ENCODE results near the gene STAM. TPM values are rescaled to one million over a fixed set of nuclear protein-coding genes. Genes with fewer than 3 reads are reported as not detected.

Gene STAM
- total and polyA plus RNA-seq, 9 of the 15 experiments (the other 6 are each of a cell fraction or from before 2014, with no cell fraction given): 13.8 to 33.5 (median 26.4) TPM

- Histone ChIP-seq H3K36me3 (ENCODE audit: control insufficient read depth, insufficient read depth, low read length) (no peaks in the 10 kb centered on the region), H3K27ac (ENCODE audit: extremely low read depth, low read depth, low read length) (no peak overlapping the region), H3K79me2 (ENCODE audit: control insufficient read depth, insufficient read depth, low read length) (no peaks in the 10 kb centered on the region), H3K4me2 (ENCODE audit: insufficient read depth, low read length) (no peak overlapping the region), H3K4me1 (replicated peaks in 1 of 2; ENCODE audit: control insufficient read depth in 2 of 2, insufficient read depth in 2 of 2, low read length in 2 of 2) (no peaks in the 10 kb centered on the region; a peak in 2 of 5 replicates), H4K20me1 (replicated peaks; ENCODE audit: control insufficient read depth, insufficient read depth, low read length) (no peaks in the 10 kb centered on the region), H3K9ac (ENCODE audit: insufficient read depth in 1 of 2, low read depth in 2 of 2, low read length in 2 of 2) (no peak overlapping the region), H3K4me3 (no peak overlapping the region), H3K27me3 (ENCODE audit: control insufficient read depth in 2 of 2, insufficient read depth in 2 of 2, low read length in 2 of 2) (no peaks in the 10 kb centered on the region), H2AFZ (ENCODE audit: low read depth, low read length) (no peak overlapping the region), H3K9me1 (ENCODE audit: control insufficient read depth, insufficient read depth, low read length) (no peaks in the 10 kb centered on the region), H3K9me3 (replicated peaks; ENCODE audit: control insufficient read depth, insufficient read depth, low read depth, low read length) (no peaks in the 10 kb centered on the region)
- no TSS peak for BruUV-seq (replicated peaks)
- ATAC-seq (0 out of 3 replicates have a peak, but pooled peaks have one; percentile 19), DNase-seq (ENCODE audit: extremely low read depth in 1 of 4, low spot score in 3 of 4) (no peak), FAIRE-seq (peak; percentile 44)
- TF ChIP-seq RCOR1 (IDR thresholded peaks at IDR 0.05; ENCODE audit: borderline replicate concordance in 1 of 2, low read depth in 2 of 2, low read length in 2 of 2): 0 out of 4 replicates have a peak, but pooled peaks of 1 of the 2 experiments have one; percentile 21
- TF ChIP-seq KAT2B (IDR thresholded peaks at IDR 0.05; ENCODE audit: low read depth, low read length): no peak
- peak; percentile 26; the same call in 1 of the 2 replicates for TF ChIP-seq PKNOX1 (IDR thresholded peaks at IDR 0.05)
- TF ChIP-seq ZNF316 (IDR thresholded peaks at IDR 0.05): peak; percentile 73
- peak; percentile 62 for TF ChIP-seq C11orf30 (IDR thresholded peaks at IDR 0.05; ENCODE audit: low read depth)
- peak; percentile 55 for TF ChIP-seq MAFG (tag; conservative IDR thresholded peaks at IDR 0.05)
- no peak for TF ChIP-seq ZNF57 (CRISPR knock-in tag; IDR thresholded peaks at IDR 0.05)
- TF ChIP-seq SAFB2 (IDR thresholded peaks at IDR 0.05; ENCODE audit: borderline replicate concordance, low read depth, low read length, severe bottlenecking): no peak
- in situ Hi-C loops (cut with MboI) (loop anchor here (10.0 to 25.0 kb wide), 2 partner anchors 450 to 897 kb away; no protein-coding TSS in a partner anchor), intact Hi-C loops (cut with micrococcal nuclease) (loop anchor here (5.0 to 10.0 kb wide), 3 partner anchors 140 to 483 kb away; no protein-coding TSS in a partner anchor)
- 56% methylated on average over 9 of the region's 9 CpGs for WGBS (ENCODE audit: insufficient coverage, low coverage, missing lambda C conversion rate)
- ChIA-PET CTCF (ENCODE audit: low intra/inter-chr PET ratio) (no interaction called here), POLR2A (interaction anchor here (1.2 kb wide), 1 partner anchor 24 kb away, joined by 3 read pairs; no protein-coding TSS in a partner anchor)
Measured at GRCh38 chr10:17734432-17735080, 90.6 kb downstream of the STAM start.
